ENCODE measurements around the gene NDUFB6.
"Not testable (repeated sequence)": the region's sequence is repeated elsewhere in the genome, so short reads cannot be mapped to it uniquely, and the experiment has no call there.

NDUFB6 gene

DNA sequence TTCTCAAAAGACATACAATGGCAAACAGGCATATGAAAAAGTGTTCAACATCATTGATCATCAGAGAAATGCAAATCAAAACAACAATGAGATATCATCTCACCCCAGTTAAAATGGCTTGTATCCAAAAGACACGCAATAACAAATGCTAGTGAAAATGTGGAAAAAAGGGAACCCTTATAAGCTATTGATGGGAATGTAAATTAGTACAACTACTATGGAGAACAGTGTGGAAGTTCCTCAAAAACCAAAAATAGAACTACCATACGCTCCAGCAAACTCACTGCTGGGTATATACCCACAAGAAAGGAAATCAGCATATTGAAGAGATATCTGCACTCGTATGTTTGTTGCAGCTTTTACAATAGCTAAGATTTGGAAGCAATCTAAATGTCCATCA, 26.1 kb upstream of the NDUFB6 start:
- not testable (repeated sequence) for H3K27ac ChIP-seq (replicated peaks); H3K27me3 ChIP-seq (ENCODE audit: insufficient read depth, poor library complexity, severe bottlenecking); DNase-seq (ENCODE audit: low read depth in 1 of 2, low spot score in 1 of 2); H3K4me3 ChIP-seq (replicated peaks; ENCODE audit: insufficient read depth, low read length)
- peak; percentile 10; the same call in 1 of the 2 replicates for TF ChIP-seq SPI1 (IDR thresholded peaks at IDR 0.05; ENCODE audit: borderline replicate concordance, low read depth)

DNA sequence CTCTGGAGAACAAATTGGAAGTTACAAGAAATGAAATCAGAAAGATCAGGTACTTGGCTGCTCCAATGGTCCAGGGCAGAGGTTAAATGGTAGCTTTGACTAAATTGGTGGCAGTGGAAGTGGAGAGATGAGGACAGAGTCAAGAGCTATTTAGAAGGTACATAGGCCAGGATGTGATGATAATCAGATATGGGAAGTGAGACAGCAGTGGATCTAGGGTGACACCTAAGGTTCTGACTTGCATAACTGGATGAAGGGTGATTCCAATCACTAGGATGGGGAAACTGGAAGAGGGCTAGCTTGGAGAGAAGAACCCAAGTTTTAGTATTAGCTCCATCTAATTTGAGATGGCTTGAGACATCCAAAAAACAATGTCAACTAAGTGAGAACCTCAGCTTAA, 24.0 kb upstream of the NDUFB6 start:
- TF ChIP-seq REST (IDR thresholded peaks at IDR 0.05; ENCODE audit: insufficient replicate concordance, low read depth) (no peak), CTCF (IDR thresholded peaks at IDR 0.05; ENCODE audit: insufficient read depth, low read length) (no peak), GABPA (IDR thresholded peaks at IDR 0.05; ENCODE audit: low read depth) (no peak), SPI1 (IDR thresholded peaks at IDR 0.05; ENCODE audit: borderline replicate concordance, low read depth) (no peak), POLR2AphosphoS5 (IDR thresholded peaks at IDR 0.05; ENCODE audit: low read depth) (no peak)
- Histone ChIP-seq H3K27me3 (ENCODE audit: insufficient read depth, poor library complexity, severe bottlenecking) (no peaks in the 10 kb centered on the region), H3K27ac (replicated peaks) (no peak overlapping the region), H3K4me3 (replicated peaks; ENCODE audit: insufficient read depth, low read length) (no peak overlapping the region)
- DNase-seq (ENCODE audit: low read depth in 1 of 2, low spot score in 1 of 2): no peak

GRCh38 chr9:32596096-32596865, 23.3 kb upstream of the NDUFB6 start:
- Histone ChIP-seq H3K27ac (replicated peaks) (no peak overlapping the region), H3K27me3 (ENCODE audit: insufficient read depth, poor library complexity, severe bottlenecking) (no peaks in the 10 kb centered on the region), H3K4me3 (replicated peaks; ENCODE audit: insufficient read depth, low read length) (no peak overlapping the region)
- peak in 1 of 2 experiments; percentile 24 for DNase-seq (ENCODE audit: low read depth in 1 of 2, low spot score in 1 of 2)
- TF ChIP-seq CTCF (IDR thresholded peaks at IDR 0.05; ENCODE audit: insufficient read depth, low read length) (no peak), POLR2AphosphoS5 (IDR thresholded peaks at IDR 0.05; ENCODE audit: low read depth) (no peak), REST (IDR thresholded peaks at IDR 0.05; ENCODE audit: insufficient replicate concordance, low read depth) (no peak), SPI1 (IDR thresholded peaks at IDR 0.05; ENCODE audit: borderline replicate concordance, low read depth) (no peak), GABPA (IDR thresholded peaks at IDR 0.05; ENCODE audit: low read depth) (no peak)

DNA sequence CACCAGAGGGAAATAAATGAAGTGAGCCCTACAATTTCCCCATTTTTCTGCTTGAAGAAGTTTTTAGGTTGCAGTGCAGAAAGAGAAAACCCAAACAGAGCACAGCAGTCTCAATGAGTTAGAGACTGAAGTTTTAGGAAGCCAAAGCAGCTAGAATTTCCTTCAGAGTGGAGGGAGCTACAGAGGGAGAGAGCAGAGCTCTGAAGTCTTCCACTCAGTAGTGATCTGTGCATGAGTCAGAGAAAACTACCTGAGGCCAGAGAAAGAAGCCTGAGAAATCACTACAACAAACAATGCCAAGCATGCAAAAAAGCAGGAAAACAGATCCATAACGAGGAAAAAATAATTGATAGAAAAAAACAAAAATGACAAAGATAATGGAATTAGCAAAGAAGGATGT, 17.9 kb upstream of the NDUFB6 start:
- Histone ChIP-seq H3K4me3 (replicated peaks; ENCODE audit: insufficient read depth, low read length) (no peak overlapping the region), H3K27ac (replicated peaks) (no peak overlapping the region), H3K27me3 (ENCODE audit: insufficient read depth, poor library complexity, severe bottlenecking) (no peaks in the 10 kb centered on the region)
- TF ChIP-seq POLR2AphosphoS5 (IDR thresholded peaks at IDR 0.05; ENCODE audit: low read depth) (no peak), CTCF (IDR thresholded peaks at IDR 0.05; ENCODE audit: insufficient read depth, low read length) (no peak), GABPA (IDR thresholded peaks at IDR 0.05; ENCODE audit: low read depth) (no peak), REST (IDR thresholded peaks at IDR 0.05; ENCODE audit: insufficient replicate concordance, low read depth) (no peak), SPI1 (IDR thresholded peaks at IDR 0.05; ENCODE audit: borderline replicate concordance, low read depth) (no peak)
- no peak for DNase-seq (ENCODE audit: low read depth in 1 of 2, low spot score in 1 of 2)

Measured in HL-60 (cell line).